Right ventricle myocardium superior (tissue), 1 donor: ENCODE measurements around the gene SLC6A1. TPM values are rescaled to one million over a fixed set of nuclear protein-coding genes. Genes with fewer than 3 reads are reported as not detected.

Experiments
- ATAC-seq: fragments of 200-7000 bp; cut with Tn5 transposase; one replicate; pipeline ENCODE4 v1.9.1; 2020; ENCODE audit warnings: mild to moderate bottlenecking; ENCODE audit not compliant: poor library complexity
- DNase-seq: peaks from one replicate; pipeline ENCODE4 v3.0.0-alpha.2; 2020
- intact Hi-C: fragments of 100-400 bp; cut with DNase I; formaldehyde crosslinking; loops from one replicate; pipeline ENCODE4 v1.11.2; 2022
- total RNA-seq: library from RNA; stranded (reverse); fragmentation: NEBNext Ultra II Directional; extraction: Animal tissue kit (Norgen Biotek cat#: 25700); gene quantifications from one replicate; pipeline ENCODE4 v1.2.1, GENCODE V29; 2021
- donor health status: DM: no; HTN: yes; CAD: no; lungs with severe emphysema.

SLC6A1 gene
- total RNA-seq, 1 donor from 2014 or later, result 0.73 TPM

GRCh38 chr3:10964537-10965167 lies 27.9 kb upstream of the SLC6A1 start:
- intact Hi-C loops, result no loop called here
- ATAC-seq (no peak), DNase-seq (no peak)

DNA sequence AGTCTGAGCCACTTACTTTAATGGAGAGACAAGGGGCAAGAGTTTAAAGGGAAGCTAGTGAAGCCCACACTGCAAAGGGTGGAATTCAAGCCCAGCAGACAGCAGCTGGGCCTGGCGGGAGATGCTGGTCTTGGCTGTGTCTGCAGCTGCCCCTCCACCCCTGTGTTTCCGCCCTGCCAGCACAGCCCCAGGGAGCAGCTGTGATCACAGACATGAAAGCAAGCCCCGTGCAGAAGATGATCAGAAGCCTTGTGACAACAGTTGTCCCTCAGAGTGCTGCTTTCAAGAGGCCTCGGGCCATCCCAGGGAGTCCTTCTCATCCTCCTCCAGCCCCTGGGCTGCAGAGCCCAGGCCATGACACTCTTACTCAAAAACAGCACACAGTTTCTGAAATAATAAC lies 24.1 kb upstream of the SLC6A1 start:
- intact Hi-C loops, result no loop called here
- DNase-seq (no peak), ATAC-seq (no peak)

DNA sequence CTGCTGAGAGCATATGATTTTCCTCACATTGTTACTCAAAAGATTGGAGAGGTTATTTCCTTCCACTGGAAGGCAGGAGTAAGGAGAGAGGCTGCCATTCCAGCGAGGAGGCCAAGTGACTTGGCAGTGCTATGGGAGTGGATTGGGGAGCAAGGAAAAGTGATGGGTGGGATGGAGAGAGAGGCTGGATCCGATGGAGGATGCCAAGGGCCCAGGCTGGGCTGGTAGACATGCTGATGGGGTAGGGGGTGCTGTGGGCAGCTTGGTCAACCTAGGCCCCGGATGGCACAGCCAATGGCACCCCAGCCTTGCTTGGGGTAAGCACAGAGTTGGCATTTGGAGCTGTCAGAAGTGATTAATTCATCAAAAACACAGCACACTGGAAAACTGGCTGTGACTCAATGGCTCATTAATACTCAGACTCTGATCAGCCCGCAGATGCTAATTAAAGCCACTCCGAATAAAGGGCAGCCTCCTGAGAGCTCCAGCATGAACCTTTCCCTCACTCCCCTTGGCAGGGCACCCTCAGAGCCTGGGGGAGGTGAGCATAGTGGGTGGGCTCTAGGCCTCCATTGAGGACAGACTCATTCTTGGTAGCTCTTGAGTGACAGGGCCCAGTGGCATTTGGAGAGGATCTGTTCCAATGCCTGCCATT lies 22.1 kb upstream of the SLC6A1 start:
- intact Hi-C loops, result no loop called here
- no peak for DNase-seq
- ATAC-seq, result no peak

DNA sequence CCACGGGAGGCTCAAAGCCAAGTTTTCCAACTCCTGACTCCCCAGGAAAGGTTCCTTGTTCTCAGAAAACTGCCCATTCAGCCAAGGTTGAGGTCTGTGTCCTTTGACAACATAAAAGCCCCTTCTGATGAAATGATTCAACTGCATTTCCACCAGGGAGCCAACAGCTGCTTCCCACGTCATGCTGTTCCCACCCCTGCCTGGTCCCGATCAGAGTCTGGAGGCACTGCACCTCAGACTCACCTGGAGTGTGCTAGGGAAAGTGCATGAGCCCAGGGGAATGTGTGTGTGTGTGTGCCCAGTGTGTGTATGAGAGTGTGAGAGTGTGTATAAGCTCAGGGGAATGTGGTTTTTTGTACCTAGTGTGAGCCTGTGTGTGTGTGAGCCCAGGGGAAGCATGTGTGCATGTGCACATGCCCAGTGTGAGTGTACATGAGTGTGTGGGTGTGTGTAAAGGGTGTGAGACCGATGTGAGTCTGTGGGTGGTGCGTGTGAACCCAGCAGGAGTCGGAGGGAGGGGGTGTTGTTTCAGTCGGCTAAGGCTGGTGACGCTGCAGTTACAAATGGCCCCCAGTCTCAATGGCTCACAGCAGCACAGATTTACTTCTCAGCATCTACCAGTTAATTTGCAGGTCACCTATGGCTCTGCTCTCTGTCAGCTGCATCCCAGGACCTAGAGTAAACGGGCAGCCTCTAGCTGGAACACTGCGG lies 20.3 kb upstream of the SLC6A1 start:
- intact Hi-C loops, result no loop called here
- DNase-seq, result no peak

DNA sequence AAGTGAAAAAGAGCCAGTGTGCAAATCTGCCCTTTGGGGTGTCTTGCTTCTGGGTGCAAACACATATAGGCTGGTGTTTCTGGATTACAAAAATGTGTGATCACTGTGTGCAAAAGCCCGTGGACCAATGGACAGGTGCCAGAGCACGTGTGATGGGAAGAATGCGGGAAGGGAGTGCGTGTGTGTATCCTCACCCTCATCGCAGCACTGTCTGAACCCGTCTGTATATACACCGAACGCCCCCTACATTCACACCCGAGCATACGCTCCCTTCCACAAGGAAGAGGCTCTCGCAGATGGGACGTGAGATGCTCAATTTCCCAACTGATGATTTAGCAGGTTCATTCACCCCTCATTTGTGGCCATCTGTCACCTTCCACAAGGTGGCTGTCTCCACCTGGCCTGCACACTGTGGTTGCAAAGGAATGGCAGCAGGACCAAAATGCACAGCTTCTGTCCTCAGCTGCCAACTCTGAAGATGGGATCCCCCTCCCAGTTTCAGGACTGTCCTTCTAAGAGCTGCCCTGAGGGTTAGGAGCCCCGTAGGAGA lies 19.4 kb upstream of the SLC6A1 start:
- intact Hi-C loops, result no loop called here
- DNase-seq (no peak), ATAC-seq (no peak)

More for the DNA sequence above, 20.3 kb upstream of the SLC6A1 start:
- ATAC-seq, result no peak

GRCh38 chr3:10974131-10974530 lies 18.4 kb upstream of the SLC6A1 start:
- intact Hi-C loops, result no loop called here
- DNase-seq (no peak), ATAC-seq (no peak)

GRCh38 chr3:10974746-10975375 lies 17.7 kb upstream of the SLC6A1 start:
- no peak for ATAC-seq
- intact Hi-C loops, result no loop called here
- DNase-seq, result no peak

GRCh38 chr3:10975695-10976234 lies 16.8 kb upstream of the SLC6A1 start:
- no peak for DNase-seq
- intact Hi-C loops, result no loop called here
- no peak for ATAC-seq

GRCh38 chr3:10976770-10977169 lies 15.8 kb upstream of the SLC6A1 start:
- no peak for ATAC-seq
- no peak for DNase-seq
- intact Hi-C loops, result no loop called here

DNA sequence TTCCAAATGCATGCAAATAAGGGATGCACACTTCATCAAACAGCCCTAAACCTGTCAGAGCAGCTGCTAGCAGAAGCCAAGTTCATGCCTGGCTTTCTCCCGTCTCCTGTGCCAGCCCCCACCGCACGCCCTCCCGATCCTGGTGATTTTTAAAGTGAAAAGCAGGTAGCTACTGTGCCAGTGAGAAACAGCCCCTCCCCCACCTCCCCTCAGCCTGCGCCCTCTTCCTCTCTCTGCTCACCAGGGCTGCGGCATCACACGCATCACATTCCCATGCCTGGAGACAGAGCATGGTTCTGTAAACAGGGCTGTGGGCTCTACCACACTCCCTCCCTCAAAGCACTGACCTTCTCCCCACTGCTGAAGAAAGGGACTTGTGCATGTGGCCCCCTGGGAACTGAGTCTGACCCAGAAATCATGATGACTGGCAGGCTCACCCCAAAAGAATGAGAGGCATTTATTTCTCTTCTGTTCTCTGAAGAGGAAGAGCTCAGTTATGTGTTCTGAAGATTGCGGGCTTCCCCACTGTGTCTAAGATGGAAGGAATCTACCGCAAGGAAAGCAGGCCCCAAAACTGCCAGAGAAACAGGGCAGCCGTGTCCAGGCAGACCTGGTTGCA lies 14.5 kb upstream of the SLC6A1 start:
- intact Hi-C loops, result no loop called here
- ATAC-seq, result no peak

DNA sequence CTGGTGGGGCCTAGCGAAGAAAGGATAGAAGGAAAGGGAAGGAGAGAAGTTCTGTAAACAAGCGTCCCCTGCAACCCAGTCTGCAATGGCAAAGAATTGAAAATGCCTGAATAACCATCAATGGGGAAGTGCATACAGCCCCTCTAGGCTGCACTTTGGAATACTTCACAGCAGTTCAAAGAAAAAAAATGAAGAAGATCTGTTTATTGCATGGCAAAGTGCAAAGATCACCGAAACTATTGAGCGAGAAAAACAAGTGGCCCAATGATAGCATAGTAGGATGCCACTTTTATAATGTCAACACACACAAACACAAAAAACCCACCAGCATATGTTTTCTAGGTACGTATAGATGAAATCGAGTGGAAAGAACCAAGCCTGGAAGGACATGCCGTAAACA lies 13.6 kb upstream of the SLC6A1 start:
- no peak for DNase-seq
- intact Hi-C loops, result no loop called here
- no peak for ATAC-seq

More for the DNA sequence above, 14.5 kb upstream of the SLC6A1 start:
- DNase-seq, result no peak

DNA sequence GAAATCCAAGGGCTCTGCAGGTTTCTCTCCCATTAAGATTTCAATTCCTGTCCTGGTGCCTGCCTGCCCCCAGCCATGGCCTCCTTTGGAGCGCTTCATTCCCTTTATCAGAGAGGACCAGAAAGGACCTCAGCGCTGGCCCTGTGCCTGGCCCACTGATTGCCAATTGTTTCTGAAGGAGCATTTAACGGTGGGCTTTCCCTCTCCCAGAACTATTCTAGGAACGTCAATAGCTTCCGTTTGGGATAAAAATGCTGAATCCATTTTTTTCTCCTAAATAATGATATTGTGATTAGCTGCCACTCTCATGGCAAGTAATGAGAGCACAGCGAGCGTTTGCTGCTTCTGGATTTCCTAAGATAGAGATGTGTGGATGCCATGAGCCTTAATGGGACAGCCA lies 12.2 kb upstream of the SLC6A1 start:
- DNase-seq, result no peak

GRCh38 chr3:10981031-10981430 lies 11.5 kb upstream of the SLC6A1 start:
- ATAC-seq (no peak), DNase-seq (no peak)
- intact Hi-C loops, result no loop called here

More for the DNA sequence above, 12.2 kb upstream of the SLC6A1 start:
- ATAC-seq, result no peak
- intact Hi-C loops, result no loop called here

DNA sequence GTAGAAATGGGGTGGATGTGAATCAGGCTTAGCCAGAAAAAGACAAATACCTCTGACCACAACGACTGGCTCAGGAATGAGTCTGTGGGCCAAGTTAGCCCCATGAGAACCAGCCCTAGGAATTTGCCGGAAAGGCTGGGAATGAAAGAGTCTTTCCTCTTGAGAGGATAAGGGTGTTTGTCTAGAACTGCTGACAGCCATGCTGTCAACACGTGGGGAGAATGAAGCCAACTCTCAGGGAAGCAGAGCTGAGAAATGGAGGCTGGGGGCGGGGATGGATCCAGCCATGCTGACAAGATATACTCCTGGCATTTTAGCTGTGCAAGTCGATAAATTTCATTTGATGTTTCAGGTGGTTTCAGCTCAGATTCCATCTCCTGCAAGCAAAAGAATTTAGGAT lies 10.6 kb upstream of the SLC6A1 start:
- no peak for DNase-seq
- intact Hi-C loops, result no loop called here
- peak; percentile 30 for ATAC-seq

DNA sequence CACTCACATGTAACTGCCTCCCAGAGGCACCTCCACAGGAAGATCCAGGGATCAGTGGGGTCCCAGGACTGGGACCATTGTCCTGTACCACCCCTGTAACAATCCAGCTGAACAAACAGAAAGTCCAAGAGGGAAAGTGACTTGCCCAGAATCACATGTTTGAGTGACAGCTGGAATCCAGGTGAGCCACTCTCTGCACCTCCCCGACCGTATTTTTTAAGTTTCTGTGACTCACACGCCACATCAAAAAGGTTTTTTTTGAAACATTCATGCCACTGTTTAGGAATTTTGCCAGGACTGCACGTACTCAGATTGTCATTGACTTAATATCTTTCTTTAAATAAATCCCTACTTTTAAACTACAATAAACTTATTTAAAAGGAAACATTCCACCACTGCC lies 9.8 kb upstream of the SLC6A1 start:
- ATAC-seq, result no peak
- intact Hi-C loops, result no loop called here

DNA sequence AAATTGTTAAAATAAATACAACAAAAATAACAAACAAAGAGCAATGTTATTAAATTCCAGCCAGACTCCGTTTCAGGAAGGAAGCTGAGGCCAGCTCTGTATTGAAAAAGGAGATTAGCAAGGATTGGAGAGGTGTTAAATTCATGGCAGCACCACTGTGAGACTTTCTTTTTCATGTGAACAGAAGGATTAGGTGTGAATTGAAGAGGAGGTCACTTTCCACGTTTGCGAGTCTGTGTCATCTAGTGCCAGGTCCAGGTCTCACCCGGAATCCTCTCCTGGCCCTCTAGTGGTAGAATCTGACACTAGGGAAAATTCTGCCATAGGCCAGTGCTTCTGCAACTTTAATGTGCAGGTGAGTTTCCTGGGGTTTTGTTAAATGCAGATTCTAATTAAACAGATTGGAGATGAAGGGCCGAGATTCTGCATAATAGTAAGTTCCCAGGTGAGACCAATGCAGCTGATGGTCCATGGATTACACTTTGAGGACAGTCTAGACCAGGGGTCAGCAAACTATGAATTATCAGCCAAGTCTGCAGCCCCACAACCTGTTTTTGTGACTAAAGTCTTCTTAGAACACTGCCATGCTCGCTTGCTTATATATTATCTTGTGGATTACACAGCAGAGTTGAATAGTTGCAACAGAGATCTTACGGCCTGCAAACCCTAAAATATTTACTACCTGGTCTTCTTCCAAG lies 9.2 kb upstream of the SLC6A1 start:
- peak; percentile 74 for ATAC-seq
- intact Hi-C loops, result no loop called here
- DNase-seq, result no peak

More for the DNA sequence above, 9.8 kb upstream of the SLC6A1 start:
- no peak for DNase-seq

- intact Hi-C loops, result no loop called here
- ATAC-seq (no peak), DNase-seq (no peak)
Observed at GRCh38 chr3:10984371-10984896, 8.1 kb upstream of the SLC6A1 start.

DNA sequence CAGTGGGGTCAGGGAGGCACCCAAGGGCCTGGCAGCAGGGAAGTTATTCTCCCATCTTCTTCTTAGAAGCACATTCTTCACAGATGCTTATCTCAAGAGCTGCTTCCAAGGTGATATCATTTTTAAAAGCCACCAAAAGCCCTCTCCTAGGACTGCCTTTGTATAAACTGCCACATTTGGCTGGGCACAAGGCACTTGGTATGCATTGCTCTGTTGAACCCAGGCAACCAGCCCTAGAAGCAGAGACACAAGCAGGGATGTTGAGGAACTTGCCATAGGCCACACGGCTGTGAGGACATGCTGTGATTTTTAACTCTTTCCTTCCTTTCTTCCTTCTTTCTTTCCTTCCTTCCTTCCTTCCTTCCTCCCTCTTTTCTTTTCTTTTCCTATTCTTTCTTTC lies 7.4 kb upstream of the SLC6A1 start:
- intact Hi-C loops, result loop anchor here (5.0 kb wide), 1 partner anchor 43 kb away; no protein-coding TSS in a partner anchor
- ATAC-seq (no peak), DNase-seq (no peak)
